RWPE2 (cell line): ENCODE data around the gene FGF1.

Source experiments
- ATAC-seq: fragments of 200-7000 bp; cut with Tn5 transposase; 3 replicates; pipeline ENCODE4 v1.9.1; 2021; ENCODE audit warnings: low read depth
- DNase-seq: peaks from one replicate; pipeline ENCODE4 v3.0.0-alpha.2; 2020; ENCODE audit warnings: low spot score
- H3K27ac ChIP-seq: fragments of 450-650 bp; 2 replicates; pipeline ENCODE4 v1.5.1; 2017; ENCODE audit warnings: mild to moderate bottlenecking; ENCODE audit not compliant: poor library complexity, severe bottlenecking
- H3K27me3 ChIP-seq: fragments of 250-450 bp; sonication (Bioruptor Pico); 2 replicates; pipeline ENCODE4 v1.5.1; 2021; ENCODE audit warnings: mild to moderate bottlenecking, moderate library complexity; ENCODE audit not compliant: insufficient read depth, poor library complexity, severe bottlenecking
- H3K36me3 ChIP-seq: fragments of 250-450 bp; sonication (Bioruptor Pico); 2 replicates; pipeline ENCODE4 v1.5.1; 2020; ENCODE audit warnings: low read depth, mild to moderate bottlenecking, moderate library complexity
- H3K4me1 ChIP-seq: fragments of 250-450 bp; sonication (Bioruptor Pico); 2 replicates; pipeline ENCODE4 v1.5.1; 2021; ENCODE audit warnings: mild to moderate bottlenecking, moderate library complexity; ENCODE audit not compliant: insufficient read depth, poor library complexity, severe bottlenecking
- H3K4me3 ChIP-seq: fragments of 250-450 bp; sonication (Bioruptor Pico); 2 replicates; pipeline ENCODE4 v1.5.1; 2021; ENCODE audit warnings: mild to moderate bottlenecking, moderate library complexity; ENCODE audit not compliant: severe bottlenecking
- H3K9me3 ChIP-seq: fragments of 250-450 bp; sonication (Bioruptor Pico); 2 replicates; pipeline ENCODE4 v1.5.1; 2021; ENCODE audit warnings: mild to moderate bottlenecking, moderate library complexity; ENCODE audit not compliant: severe bottlenecking
- CTCF ChIP-seq: fragments of 450-650 bp; IDR thresholded peaks from one replicate; pipeline ENCODE4 v1.5.1; 2017; ENCODE audit warnings: mild to moderate bottlenecking, moderate library complexity; ENCODE audit not compliant: poor library complexity, severe bottlenecking

FGF1 gene

GRCh38 chr5:142724821-142725220 is 38.9 kb upstream of the FGF1 start:
- no peak for DNase-seq
- Histone ChIP-seq H3K27ac (peak overlapping the region; percentile 94), H3K9me3 (no peaks in the 10 kb centered on the region), H3K36me3 (no peaks in the 10 kb centered on the region), H3K27me3 (no peaks in the 10 kb centered on the region), H3K4me3 (no peak overlapping the region), H3K4me1 (peaks cover 46% of the 10 kb centered on the region)
- ATAC-seq, result no peak
- TF ChIP-seq CTCF, result no peak

- peaks cover 51% of the 10 kb centered on the region for H3K4me1 ChIP-seq
- H3K27me3 ChIP-seq, result no peaks in the 10 kb centered on the region
- H3K9me3 ChIP-seq, result no peaks in the 10 kb centered on the region
- no peak overlapping the region for H3K4me3 ChIP-seq
- H3K36me3 ChIP-seq, result no peaks in the 10 kb centered on the region
- no peak for TF ChIP-seq CTCF
- H3K27ac ChIP-seq, result no peak overlapping the region
- ATAC-seq (no peak), DNase-seq (no peak)
Measured at GRCh38 chr5:142722896-142723295, 37.0 kb upstream of the FGF1 start.

- TF ChIP-seq CTCF, result no peak
- ATAC-seq (no peak), DNase-seq (no peak)
- H3K36me3 ChIP-seq, result no peaks in the 10 kb centered on the region
- H3K9me3 ChIP-seq, result no peaks in the 10 kb centered on the region
- H3K4me1 ChIP-seq, result peaks cover 50% of the 10 kb centered on the region
- peak overlapping the region; percentile 92 for H3K27ac ChIP-seq
- no peaks in the 10 kb centered on the region for H3K27me3 ChIP-seq
- no peak overlapping the region for H3K4me3 ChIP-seq
Measured at GRCh38 chr5:142722146-142722545, 36.3 kb upstream of the FGF1 start.

- peak; percentile 51 for TF ChIP-seq CTCF
Measured at GRCh38 chr5:142720641-142721271, 34.9 kb upstream of the FGF1 start.

GRCh38 chr5:142719836-142720370 is 34.0 kb upstream of the FGF1 start:
- ATAC-seq (no peak), DNase-seq (no peak)
- no peaks in the 10 kb centered on the region for H3K36me3 ChIP-seq
- no peak for TF ChIP-seq CTCF
- peaks cover 28% of the 10 kb centered on the region for H3K4me1 ChIP-seq
- peak overlapping the region; percentile 92 for H3K27ac ChIP-seq
- H3K4me3 ChIP-seq, result no peak overlapping the region
- H3K9me3 ChIP-seq, result no peaks in the 10 kb centered on the region
- no peaks in the 10 kb centered on the region for H3K27me3 ChIP-seq

More at GRCh38 chr5:142720641-142721271, 34.9 kb upstream of the FGF1 start:
- ATAC-seq, result peak; percentile 86
- Histone ChIP-seq H3K4me3 (no peak overlapping the region), H3K27ac (peak overlapping the region; percentile 92), H3K36me3 (no peaks in the 10 kb centered on the region), H3K27me3 (no peaks in the 10 kb centered on the region), H3K4me1 (peaks cover 36% of the 10 kb centered on the region), H3K9me3 (no peaks in the 10 kb centered on the region)
- peak; percentile 99 for DNase-seq
